Left cardiac atrium (tissue), 4 donors: ENCODE data around the gene DEFB131A. TPM values are rescaled to one million over a fixed set of nuclear protein-coding genes. Genes with fewer than 3 reads are reported as not detected.
A peak's percentile ranks its signal among the peaks of the same experiment; 100 is the strongest.
"Not testable (repeated sequence)": the region's sequence is repeated elsewhere in the genome, so short reads cannot be mapped to it uniquely, and the experiment has no call there.

Experiments
- ATAC-seq, 2 donors: fragments of 200-7000 bp; cut with Tn5 transposase; one replicate each; pipeline ENCODE4 v1.9.1; 2020; ENCODE audit warnings: mild to moderate bottlenecking in 2 of 2, moderate library complexity in 2 of 2
- DNase-seq: peaks from one replicate; pipeline ENCODE4 v3.0.0-alpha.2; 2020
- intact Hi-C, 2 donors: fragments of 100-400 bp; cut with DNase I; formaldehyde crosslinking; loops; one replicate each; pipeline versions ENCODE4 v1.14.1 to v1.15.1; 2022 to 2023
- total RNA-seq, 2 donors: library from RNA; stranded (reverse); fragmentation: NEBNext Ultra II Directional; extraction: Animal tissue kit (Norgen Biotek cat#: 25700); gene quantifications; one replicate each; pipeline ENCODE4 v1.2.1, GENCODE V29; 2021
- donor health status: DM: no; HTN: yes; CAD: no.
- donor health status: DM: no; HTN: yes; CAD: no; lungs with severe emphysema.
- donor health status: DM: yes; HTN: yes; CAD: no.
- donor health status: Dilated cardiomyopathy.

DEFB131A gene
- total RNA-seq, 2 donors from 2014 or later = not detected

- intact Hi-C loops, DNase-seq, ATAC-seq: not testable (repeated sequence)
Measured at GRCh38 chr4:9490496-9490895, 46.3 kb downstream of the DEFB131A start.

GRCh38 chr4:9490986-9491385, 46.8 kb downstream of the DEFB131A start:
- intact Hi-C loops, DNase-seq, ATAC-seq: not testable (repeated sequence)

GRCh38 chr4:9493589-9493988, 49.4 kb downstream of the DEFB131A start:
- DNase-seq, ATAC-seq, intact Hi-C loops: not testable (repeated sequence)

GRCh38 chr4:9494256-9495035, 50.2 kb downstream of the DEFB131A start:
- DNase-seq, intact Hi-C loops, ATAC-seq: not testable (repeated sequence)

GRCh38 chr4:9495443-9495842, 51.2 kb downstream of the DEFB131A start:
- DNase-seq = peak; percentile 59
- intact Hi-C loops, ATAC-seq: not testable (repeated sequence)

DNA sequence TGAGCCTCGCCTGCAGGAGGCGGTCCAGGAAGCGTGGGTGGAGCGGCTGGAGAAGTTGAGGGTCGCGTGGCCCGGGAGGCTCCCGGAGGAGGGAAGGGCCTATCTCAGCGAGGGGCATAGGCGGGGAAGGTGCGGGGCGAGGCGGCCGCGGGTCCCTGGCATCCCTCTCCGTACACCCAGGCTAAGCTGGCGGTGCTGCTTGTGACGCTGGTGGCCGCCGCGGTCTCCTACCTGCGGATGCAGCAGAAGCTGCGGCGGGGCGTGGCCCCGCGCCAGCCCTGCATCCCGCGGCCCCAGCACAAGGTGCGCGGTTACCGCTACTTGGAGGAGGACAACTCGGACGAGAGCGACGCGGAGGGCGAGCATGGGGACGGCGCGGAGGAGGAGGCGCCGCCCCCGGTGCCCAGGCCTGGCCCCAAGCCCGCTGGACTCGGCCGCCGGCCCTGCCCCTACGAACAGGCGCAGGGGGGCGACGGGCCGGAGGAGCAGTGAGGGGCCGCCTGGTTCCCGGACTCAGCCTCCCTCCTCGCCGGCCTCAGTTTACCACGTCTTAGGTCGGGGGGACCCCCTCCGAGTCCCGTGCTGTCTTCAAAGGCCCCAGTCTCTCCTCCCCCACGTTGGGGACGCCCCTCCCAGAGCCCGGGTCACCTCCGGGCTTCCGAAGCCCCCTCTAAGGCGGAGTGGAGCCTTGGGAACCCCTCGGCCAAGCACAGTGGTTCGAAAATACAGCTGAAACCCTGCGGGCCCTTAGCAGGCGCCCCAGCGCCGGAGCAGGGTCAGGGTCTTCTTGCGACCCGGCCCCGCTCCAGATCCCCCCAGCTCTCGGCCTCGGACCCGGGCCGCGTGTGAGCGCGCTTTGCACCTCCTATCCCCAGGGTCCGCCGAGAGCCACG, 53.6 kb downstream of the DEFB131A start:
- intact Hi-C loops, ATAC-seq, DNase-seq: not testable (repeated sequence)

- intact Hi-C loops, ATAC-seq, DNase-seq: not testable (repeated sequence)
Measured at GRCh38 chr4:9498468-9499040, 54.3 kb downstream of the DEFB131A start.

- intact Hi-C loops, DNase-seq, ATAC-seq: not testable (repeated sequence)
Measured at GRCh38 chr4:9499974-9500487, 55.8 kb downstream of the DEFB131A start.

Other genes with a start within 250 kb of the DEFB131A start
- not detected for gene USP17L10, start 233.8 kb upstream of the DEFB131A start, total RNA-seq
- not detected for gene USP17L11, start 229.0 kb upstream of the DEFB131A start, total RNA-seq
- not detected for gene USP17L12, start 224.3 kb upstream of the DEFB131A start, total RNA-seq
- not detected for gene USP17L13, start 219.5 kb upstream of the DEFB131A start, total RNA-seq
- gene USP17L15, start 210.0 kb upstream of the DEFB131A start, total RNA-seq = not detected
- gene USP17L17, start 200.5 kb upstream of the DEFB131A start, total RNA-seq = not detected
- not detected for gene USP17L18, start 195.8 kb upstream of the DEFB131A start, total RNA-seq
- gene USP17L19, start 191.0 kb upstream of the DEFB131A start, total RNA-seq = not detected
- not detected for gene USP17L20, start 186.3 kb upstream of the DEFB131A start, total RNA-seq
- gene USP17L21, start 181.5 kb upstream of the DEFB131A start, total RNA-seq = not detected
- not detected for gene USP17L22, start 176.8 kb upstream of the DEFB131A start, total RNA-seq
- gene USP17L24, start 119.2 kb upstream of the DEFB131A start, total RNA-seq = not detected
- not detected for gene USP17L25, start 114.5 kb upstream of the DEFB131A start, total RNA-seq
- gene USP17L26, start 109.8 kb upstream of the DEFB131A start, total RNA-seq = not detected
- gene USP17L5, start 105.0 kb upstream of the DEFB131A start, total RNA-seq = not detected
- gene USP17L27, start 100.3 kb upstream of the DEFB131A start, total RNA-seq = not detected
- not detected for gene USP17L28, start 95.5 kb upstream of the DEFB131A start, total RNA-seq
- gene USP17L29, start 90.8 kb upstream of the DEFB131A start, total RNA-seq = not detected
- not detected for gene USP17L30, start 81.3 kb upstream of the DEFB131A start, total RNA-seq